Measurements from ENCODE around the gene ETNK1.

ETNK1 gene

DNA sequence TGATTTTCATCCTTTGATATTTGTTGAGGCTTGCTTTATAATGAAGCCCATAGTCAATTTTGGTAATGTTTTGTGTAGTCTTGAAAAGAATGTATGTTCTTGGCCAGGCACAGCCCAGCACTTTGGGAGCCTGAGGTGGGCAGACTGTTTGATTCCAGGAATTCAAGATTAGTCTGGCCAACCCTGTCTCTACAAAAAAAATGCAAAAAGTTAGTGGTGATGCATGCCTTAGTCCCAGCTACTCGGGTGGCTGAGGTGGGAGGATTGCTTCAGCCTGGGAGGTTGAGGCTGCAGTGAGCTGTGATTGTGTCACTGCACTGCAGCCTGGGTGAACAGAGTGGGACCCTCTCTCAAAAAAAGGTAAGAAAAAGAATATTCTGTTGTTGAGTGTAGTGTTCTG, 10.8 kb downstream of the ETNK1 start:
- DNase-seq = no peak

DNA sequence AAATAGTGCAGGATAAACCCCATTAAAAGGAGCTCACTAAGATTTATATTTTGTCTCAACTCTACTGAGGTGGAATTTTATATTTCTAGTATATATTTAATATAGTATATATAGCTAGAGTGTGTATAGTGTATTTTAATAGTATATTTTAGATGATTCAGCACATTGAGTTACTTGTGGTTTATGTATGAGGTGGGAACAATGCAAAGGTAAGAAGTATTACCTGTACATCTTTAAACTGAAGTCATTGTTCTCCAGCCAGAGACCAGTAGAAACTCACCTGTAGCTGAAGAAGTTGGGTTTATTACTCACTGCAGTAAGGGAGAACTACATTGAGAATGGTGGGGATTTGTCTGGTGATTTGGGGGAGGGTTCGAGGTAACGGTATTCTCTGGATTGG, 15.9 kb downstream of the ETNK1 start:
- DNase-seq = no peak

DNA sequence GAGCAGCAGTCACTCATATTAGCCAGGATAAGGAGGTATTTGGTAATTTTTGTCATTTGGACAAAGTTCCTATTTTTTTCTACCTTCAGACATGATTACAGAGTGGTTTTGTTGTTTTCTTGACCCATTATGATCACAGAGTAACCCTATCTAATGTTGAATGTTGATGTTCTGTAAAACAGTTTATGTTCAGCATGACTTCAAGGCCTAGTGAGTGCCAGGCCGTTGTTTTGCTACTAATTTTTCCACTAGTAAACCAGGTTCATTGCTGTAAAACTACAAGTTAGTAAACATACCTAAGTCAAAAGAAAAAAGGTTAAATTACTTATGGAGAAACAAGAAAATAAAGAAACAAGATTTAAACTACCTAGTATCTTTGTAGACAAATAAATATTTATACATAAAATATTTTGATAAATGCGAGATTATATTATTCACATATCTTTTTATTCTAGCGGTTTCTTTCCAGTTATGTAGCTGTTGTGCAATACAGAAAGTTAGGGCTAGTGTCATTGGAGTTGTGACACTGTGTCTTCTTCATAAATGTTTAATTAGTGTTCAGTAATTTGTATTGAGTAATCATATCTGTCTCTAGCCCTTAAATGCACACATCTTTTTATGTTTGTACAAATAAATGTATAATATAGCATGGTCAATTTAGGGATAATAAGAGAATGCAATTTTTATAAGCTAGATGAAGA, 16.5 kb downstream of the ETNK1 start:
- DNase-seq = no peak

DNA sequence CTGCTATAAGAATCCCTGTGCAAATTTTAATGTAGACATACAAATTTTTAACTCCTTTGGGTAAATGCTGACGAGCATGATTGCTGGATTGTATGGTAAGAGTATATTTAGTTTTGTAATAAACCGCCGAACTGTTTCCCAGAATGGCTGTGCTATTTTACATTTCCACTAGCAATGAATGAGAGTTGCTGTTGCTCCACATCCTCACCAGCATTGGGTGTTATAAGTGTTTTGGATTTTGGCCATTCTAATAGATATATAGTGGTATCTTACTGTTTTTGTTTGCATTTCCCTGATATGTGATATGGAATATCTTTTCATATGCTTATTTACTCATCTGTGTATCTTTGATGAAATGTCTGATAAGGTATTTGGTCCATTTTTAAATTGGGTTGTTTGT, 23.7 kb downstream of the ETNK1 start:
- DNase-seq = no peak

DNA sequence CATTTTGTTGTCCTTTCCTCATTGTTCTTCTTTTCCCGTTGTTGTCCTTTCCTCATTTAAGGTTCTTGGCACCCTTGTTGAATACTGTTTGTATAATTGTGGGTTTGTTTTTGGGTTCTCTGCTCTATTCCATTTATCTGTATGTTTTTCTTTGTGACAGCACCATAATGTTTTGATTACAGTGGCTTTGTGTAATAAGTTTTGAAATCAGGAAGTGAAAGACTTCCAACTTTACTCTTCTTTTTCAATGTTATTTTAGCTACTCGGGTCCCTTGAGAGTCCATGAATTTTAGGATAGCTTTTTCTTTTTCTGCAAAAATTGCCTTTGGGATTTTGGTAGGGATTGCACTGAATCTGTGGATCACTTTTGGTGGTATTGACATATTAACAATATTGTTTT, 28.1 kb downstream of the ETNK1 start:
- no peak for DNase-seq

DNA sequence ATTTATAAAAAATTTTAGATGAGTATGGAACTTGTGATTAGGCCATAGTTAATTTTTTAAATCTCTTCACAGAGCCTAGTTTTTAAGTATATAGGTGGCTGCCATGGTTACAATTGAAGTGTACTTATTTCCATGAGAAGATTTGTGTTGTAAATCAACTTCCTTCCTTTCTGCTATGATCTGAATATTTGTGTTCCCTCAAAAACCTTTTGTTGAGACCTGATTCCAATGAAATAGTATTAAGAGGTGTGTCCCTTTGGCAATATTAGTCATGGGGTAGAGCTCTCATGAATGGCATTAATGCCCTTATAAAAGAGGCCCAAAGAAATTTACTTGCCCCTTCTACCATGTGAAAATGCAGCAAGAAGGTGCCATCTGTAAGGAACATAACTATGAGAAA, 28.8 kb downstream of the ETNK1 start:
- DNase-seq = no peak

DNA sequence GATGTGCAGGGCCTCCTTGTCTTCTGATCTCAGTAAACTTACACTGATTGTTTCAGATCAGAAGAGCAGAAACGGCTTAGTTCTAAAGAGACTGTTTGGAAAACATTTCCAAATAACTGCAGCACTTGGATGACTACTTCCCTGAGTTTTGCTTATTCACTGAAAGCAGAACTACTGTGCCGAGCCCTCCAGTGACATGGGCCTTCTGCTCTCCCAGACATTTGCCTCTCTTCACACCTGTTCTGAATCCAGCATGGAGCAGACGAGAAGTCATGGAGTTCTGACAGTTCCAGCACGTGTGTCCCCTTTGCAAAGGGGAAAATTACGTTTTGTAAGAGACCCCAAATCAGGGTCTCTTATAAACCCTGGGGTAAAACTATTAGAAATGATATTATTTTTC, 31.4 kb downstream of the ETNK1 start:
- DNase-seq = no peak

DNA sequence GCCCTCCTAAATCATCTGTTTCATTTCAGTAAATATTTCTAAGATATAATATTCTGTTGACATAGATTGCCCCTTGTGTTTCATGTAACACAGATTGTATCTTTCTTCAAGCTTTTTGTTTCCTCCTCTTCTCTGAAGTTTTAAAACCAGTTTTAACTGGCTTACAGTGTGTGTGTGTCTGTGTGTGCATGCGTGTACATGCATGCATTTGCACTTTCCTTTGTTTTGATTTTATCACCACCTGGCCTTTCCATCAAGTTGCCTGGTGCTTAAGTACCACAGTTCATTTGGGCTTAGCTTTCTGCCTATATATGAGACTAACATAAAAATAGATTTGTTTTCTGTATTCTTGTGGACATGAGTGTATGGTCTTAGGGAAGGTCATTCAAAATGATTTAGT, 31.9 kb downstream of the ETNK1 start:
- DNase-seq = no peak

DNA sequence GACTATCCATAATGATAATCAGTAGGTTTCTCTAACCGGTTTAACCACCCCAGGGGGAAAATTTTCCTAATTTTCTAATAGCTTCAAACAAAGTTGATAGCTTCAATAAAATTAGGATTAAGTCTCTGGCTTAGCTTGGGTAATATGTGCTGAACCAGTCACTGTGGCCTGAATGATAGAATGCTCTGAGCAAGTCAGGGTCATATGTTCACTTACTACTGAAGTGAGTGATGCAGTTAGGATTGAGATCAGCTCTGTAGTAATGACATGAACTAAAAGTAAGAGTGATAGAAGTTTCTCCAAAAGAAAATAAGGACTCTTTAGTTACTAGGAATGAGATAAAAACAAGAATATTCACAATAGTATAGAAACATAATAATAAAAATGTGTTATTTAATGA, 32.6 kb downstream of the ETNK1 start:
- no peak for DNase-seq

DNA sequence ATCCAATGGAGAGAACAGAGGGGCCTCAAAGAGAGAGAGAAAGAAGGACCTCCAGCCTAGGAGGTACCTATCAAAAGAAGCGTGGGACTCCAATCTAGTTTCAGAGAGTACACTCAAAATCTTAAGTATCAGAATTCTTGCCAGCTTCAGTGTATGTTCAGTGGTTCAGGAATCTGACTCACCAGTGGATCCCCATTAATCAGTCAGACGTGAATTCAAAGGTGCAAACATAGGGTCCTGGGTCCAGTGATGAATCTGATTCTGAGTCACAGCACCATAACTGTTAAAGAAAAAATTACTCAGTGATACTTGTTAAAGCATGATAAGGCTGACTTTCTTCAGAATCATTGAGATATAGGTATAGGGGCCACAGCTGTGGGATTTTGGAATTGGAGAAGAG, 33.2 kb downstream of the ETNK1 start:
- DNase-seq = no peak

DNA sequence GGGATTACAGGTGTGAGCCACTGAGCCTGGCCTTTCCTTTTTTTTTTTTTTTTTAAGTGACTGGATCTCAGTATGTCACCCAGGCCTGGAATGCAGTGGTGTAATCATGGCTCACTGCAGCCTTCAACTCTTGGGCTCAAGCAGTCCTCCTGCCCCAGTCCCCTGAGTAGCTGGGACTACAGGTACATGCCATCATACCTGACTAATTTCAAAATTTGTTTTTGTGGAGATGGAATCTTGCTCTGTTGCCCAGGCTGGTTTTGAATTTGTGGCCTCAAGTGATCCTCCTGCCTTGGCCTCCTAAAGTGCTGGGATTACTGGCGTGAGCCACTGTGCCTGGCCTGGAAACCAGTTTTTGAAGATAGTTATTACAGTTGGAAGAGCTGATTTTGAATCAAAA, 37.4 kb downstream of the ETNK1 start:
- no peak for DNase-seq

DNA sequence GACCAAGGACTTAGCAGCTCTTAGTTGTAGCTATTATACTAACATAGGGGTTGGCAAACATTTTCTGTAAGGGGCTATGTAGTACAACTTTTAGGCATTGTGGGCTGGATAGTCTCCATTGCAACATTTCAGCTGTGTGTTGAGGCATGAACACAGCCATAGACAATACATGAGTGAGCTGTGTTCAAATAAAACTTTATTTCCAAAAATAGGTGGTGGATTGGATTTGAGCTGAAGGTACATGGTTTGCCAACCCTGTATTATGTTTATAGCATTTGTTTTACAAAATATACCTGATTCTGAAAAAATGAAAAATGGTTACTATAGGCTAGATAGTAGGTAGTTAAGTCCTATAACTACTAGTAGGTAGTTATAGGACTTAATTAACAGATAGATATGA, 40.5 kb downstream of the ETNK1 start:
- DNase-seq = no peak

DNA sequence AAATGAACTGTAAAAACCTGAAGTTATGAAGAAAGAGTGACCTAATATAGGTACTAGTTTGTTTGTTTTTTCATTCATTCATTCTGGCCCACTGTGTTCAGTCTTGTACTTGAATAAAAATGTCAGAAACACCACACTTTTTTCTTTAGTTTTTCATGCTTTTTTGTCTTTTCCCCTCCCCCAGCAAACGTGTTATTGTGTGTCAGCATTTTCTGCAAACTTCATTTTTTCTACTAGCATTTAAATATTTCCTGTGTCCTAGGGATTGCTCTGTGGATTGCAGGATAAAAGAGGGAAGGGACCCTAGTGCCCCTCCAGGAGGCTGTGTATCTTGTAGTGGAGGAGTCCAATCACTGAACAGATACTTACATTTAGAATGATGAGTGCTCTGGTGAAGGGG, 42.2 kb downstream of the ETNK1 start:
- no peak for DNase-seq

DNA sequence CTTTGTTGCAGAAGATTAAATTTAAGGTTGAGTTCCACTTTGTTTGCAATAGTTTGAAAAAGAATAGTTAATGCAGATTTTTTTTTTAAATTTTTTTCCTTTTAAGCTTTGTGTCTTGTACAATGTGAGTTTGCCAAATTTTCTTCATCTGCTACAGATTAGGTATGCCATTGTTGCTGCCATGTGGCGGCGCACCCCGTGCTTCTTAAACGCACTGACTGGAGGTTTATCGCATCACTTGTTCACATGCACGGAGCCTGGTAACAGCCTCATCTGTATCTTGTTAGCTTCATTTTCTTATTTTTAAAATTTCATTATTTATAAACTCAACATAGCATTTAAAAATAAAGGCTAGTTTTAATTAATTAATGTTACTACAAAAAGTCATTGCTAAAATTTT, 43.5 kb downstream of the ETNK1 start:
- no peak for DNase-seq

DNA sequence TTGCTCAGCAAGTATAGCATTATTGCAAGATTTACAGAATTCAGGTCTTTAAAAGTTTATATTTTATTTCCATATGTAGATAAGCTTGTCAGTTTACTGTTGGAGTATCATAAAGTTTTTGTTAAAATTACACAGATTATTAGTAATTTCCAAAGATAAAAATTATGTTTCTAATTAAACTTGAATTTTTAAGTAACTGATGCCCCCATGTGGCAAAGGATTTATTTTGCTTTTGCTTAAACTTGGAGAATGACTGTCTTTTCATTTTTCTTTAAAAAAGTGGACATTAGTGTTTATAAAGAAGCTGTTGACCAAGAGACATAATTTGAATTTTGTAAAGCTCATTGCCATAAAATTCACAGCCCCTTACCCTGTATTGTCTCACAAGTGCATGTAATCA, 45.8 kb downstream of the ETNK1 start:
- DNase-seq = no peak

DNA sequence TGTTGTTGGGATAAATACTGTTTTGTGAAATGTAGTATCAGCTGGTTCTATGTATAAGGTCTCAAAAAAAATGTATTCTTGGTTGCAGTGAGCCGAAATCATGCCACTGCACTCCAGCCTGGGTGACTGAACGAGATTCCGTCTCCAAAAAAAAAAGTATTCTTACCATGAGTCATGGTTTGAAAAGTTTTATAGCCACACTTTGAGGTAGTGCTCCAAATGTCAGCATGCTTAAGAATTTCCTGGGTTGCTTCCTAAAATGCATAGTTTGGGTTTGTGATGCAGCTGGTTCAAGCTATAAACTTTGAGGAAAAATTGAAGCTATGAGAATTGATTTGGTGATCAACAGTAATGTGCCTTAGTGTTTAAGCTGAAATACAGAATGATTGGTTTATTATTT, 48.0 kb downstream of the ETNK1 start:
- DNase-seq = no peak

DNA sequence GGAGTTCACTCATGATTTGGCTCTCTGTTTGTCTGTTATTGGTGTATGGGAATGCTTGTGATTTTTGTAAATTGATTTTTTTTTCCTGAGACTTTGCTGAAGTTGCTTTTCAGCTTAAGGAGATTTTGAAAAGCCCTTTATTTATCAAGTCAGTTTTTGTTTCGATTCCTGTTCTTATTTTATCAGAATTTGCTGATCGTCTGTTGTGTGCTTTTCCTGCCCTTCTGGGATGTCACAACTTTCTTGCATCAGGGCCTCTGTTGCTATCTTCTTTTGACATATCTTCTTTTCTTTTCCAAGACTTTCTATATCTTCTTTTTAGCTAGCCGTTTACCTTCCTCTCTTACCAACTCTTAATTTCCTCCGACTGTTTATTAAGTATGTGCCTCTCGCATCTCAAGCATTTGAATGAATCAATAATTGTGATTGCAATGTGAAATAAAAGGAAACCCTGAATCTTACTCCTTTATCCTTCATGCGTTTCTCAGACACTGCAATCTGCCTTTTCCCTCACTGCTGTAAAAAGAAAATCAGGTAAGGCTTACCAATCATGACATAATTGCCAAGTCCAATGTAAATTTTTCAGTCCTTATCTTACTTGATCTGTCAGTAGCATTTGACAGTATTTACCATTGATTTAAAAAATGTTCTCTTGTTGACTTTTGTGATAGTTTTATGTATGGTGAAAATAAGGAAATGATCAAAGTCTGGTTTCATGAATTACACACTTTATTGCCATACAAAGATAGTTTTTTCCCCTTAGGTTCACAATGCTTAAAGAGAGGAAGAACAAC, 53.0 kb downstream of the ETNK1 start:
- DNase-seq = no peak

DNA sequence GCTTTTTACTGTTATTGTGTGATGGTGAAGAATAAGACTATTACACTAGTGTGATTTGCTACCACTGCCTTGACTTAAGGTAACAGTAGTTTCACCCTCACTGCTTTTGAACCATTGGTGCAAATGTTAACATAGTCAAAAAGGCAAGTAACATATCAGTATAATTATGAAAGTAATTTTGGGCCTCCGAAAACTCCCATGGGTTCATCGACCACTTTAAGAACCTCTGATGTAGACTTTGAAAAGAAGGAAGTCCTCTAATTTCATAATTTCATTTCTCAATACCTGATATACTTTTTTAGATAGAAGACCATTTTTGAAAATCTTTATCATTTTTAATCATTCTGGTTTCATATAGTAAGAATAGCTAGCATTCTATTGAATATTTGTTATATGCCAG, 57.7 kb downstream of the ETNK1 start:
- DNase-seq = no peak

DNA sequence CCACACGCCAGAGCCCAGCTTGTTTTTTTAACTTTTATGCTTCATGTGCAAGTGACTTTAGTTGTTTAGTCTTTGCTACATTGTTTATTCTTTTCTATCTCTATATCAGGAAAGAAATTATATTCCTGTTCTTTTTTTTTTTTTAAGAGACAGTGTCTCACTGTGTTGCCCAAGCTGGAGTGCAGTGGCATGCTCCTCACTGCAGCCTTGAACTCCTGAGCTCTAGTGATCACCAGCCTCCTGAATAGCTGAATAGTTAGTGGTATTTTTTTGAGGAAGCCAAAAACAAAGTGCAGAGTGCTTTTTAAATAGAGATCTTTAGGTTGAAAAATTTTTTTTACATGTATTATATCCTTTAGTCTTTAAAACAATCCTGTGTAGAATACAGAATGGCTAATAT, 58.2 kb downstream of the ETNK1 start:
- no peak for DNase-seq

DNA sequence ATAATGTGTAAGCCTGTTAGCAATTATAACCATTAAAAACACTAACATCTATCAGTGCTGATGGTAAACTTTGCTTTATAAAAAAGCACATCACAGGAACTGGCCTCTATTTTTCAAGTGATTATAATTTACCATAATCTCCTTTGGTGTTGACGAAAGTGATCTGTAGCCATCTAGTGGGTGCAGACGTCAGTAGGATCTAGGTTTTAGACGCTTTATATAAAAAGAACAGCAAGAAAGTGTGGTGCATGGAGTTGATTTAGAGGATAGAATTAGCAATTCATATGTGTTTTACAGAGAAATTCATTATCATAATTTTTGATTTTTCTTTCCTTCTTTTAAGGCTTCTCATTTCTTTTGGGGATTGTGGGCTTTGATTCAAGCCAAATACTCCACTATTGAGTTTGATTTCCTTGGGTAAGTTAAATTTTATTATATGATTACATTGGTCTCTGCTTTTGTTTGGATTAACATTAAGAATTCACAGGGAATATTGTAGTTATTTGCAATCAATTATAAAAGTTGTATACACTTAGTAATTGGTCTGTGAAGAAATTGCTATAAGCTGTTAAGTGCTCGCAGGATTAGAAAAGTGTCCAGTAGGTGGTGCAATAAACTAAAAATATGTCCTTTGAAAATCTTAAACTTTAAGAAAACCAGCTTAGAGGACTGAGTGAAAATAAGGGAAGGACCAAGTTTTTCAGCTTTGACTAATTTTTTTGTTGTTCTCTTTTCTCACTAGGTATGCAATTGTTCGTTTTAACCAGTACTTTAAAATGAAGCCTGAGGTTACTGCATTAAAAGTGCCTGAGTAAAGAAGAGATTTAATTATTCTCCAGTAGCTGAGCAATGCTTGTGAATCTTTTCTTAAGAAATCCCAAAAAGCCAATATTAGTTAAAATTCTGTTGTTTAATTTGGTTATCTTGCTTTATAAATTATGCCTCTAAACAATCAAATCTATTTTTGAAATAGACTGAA, 59.5 kb downstream of the ETNK1 start:
- DNase-seq = peak; percentile 35

DNA sequence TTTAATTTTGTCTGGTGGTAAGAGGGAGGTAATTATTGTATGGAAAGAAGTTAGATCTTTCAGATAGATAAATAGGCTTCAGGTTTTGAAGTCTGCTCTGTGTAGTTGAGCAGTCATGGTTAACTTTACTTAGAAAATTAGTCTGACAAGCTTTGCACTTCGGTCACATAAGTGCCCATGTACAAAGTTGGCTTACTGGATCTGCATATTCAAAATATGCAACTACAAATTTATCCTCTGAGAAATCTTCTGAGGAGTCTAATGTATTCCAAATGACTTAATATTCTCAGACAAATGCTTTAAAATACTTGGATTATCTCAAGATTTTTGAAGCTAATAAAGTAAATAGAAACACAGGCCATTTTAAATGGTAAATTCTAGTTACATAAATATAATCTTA, 61.2 kb downstream of the ETNK1 start:
- DNase-seq = no peak

DNA sequence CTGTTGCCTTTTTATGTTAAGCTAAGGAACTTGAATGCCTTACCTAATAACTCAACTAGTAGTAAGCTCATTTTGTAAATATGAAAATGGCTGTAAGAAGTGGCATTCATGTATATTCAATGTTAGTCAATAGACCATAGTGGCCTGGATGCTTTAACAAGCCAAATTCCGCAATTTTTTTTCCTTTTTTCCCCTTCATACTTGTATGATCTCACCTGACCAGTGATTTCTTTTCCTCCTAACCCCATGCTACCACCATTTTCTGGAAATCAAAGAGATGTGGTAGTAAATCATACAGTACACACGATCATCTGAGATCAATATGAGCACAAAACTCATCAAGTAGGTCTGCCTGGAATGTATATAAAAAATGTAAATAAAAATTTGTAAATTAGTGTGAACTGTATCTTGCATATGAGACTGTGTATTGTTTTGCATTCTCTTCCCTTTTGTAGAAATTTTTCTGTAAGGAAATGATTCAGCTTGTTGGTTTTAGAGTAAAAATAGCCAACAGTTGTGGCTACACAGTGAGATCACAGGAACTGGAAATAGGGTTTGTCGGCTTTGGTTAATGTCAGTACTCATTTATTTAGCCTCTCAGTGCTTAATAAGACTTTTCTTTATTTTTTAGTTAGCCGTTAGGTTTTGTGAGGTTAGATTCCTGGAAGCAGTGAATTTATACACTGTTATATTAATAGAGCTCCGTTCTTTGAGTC, 62.5 kb downstream of the ETNK1 start:
- DNase-seq = peak; percentile 15

DNA sequence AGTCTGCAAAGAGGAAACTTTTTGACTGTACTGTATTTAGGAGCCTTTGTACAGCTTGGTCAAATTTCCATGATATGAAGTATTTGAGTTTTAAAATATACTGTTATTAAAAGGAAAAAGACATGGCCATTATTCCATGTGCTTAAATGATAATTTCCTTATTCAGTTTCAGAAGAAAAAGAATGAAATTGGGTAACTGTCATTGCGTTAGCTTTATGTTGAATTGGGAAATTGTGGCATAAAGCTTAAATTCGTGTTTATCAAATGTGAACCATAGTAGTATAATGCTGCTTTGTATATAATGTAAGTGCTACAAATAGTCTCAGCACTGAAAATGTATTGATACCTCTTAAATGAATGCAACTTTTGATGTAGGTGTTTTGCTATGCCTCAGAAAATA, 64.9 kb downstream of the ETNK1 start:
- DNase-seq = no peak

Data from CD4-positive, alpha-beta T cell treated with Interleukin-12 subunit alpha and Interleukin-12 subunit beta, for 1 hour (primary cell).